Measurements from ENCODE around the gene TIAM2.
"Not testable (repeated sequence)": the region's sequence is repeated elsewhere in the genome, so short reads cannot be mapped to it uniquely, and the experiment has no call there.

The TIAM2 gene

DNA sequence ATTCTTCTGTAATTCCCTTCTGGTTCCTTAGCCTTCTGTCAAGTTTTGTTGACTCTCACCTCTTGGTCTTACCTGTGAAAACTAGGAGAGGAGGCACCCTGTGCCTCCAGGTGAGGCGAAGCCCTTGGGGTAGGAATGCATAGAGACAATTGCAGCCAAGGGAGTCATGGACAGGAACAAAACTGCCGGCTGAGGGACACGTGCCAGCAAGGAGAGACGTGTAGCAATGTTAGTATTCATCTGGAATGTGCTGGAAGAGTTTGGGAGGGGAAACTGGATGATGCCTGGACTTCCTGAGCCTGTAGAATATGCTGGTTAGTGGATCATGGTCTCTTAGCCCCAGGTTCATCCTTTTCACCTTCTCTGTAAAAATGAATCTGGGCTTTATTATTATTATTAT lies 3.9 kb upstream of the TIAM2 start:
- DNase-seq (ENCODE audit: low read depth in 2 of 2) = no peak

DNA sequence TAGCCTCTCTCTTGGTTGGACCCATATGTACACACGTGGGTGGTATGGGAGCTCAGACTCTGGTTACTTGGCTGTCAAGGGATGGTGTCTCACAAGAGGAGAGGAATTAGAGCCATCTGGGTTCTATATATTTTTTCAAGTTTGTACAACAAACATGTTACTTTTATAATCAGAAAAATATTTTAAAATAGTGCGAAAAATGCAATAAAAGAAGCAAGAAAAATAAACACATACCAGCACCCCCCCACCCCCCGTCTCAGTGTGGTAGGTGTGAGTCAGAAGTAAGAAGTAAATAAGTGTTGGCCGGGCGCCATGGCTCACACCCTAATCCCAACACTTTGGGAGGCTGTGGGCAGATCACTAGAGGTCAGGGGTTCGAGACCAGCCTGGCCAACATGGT lies 2.1 kb upstream of the TIAM2 start:
- peak; percentile 68 to 69 for DNase-seq (ENCODE audit: low read depth in 2 of 2)

GRCh38 chr6:154993710-154994109 lies 1.4 kb upstream of the TIAM2 start:
- no peak for DNase-seq (ENCODE audit: low read depth in 2 of 2)

GRCh38 chr6:154994836-154995253 lies 270 bp upstream of the TIAM2 start:
- DNase-seq (ENCODE audit: low read depth in 2 of 2) = no peak

DNA sequence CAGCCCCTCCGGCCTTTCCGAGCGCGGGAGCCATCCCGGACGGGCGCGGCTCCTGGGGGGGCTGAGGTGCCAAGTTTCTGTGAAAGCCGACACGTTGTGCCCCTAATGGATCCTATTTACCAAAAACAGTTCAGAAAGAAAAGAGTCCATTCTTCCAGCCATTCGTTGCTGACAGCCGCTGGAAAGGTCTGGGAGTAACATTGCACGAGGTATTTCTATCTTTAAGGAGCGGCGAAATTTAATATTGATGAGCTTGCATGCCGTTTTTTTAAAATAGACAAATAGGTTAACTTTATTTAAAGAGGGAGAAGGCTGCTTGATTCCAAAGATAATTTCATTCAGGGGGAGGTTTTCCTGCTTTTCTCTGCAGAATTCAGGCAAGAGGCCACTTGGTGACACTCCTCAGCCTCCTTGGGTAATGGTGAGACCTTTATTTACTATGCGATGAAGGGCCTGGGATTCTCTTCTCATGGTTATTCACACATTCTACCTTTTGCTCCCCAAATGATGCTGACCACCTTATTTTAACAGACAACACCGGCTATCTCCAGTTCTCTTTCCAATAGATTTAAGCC lies 988 bp downstream of the TIAM2 start:
- DNase-seq (ENCODE audit: low read depth in 2 of 2) = no peak

DNA sequence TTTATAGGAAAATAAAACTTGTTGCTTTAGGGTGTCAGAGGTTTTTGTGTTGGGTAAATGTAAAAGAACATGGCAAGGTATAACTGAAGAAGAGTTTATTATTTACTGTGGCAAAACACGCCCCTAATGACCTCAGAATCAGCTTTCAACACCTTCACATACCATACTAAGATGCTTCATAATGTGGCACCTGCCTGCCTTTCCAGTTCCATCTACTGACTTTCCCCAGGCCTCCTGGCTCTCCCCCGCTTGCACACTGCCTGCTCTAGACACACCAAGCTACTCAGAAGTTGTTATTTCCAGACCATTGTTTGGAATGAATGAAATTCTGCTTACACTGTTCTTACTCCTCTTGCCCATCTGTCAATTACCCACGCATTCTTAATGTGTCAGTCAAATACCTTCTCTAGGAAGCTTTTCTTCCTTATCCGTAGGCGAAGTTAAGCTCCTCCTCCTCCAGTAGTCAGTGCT lies 1.8 kb downstream of the TIAM2 start:
- no peak for DNase-seq (ENCODE audit: low read depth in 2 of 2)

- DNase-seq (ENCODE audit: low read depth in 2 of 2) = no peak
Observed at GRCh38 chr6:154998855-154999254, 3.7 kb downstream of the TIAM2 start.

DNA sequence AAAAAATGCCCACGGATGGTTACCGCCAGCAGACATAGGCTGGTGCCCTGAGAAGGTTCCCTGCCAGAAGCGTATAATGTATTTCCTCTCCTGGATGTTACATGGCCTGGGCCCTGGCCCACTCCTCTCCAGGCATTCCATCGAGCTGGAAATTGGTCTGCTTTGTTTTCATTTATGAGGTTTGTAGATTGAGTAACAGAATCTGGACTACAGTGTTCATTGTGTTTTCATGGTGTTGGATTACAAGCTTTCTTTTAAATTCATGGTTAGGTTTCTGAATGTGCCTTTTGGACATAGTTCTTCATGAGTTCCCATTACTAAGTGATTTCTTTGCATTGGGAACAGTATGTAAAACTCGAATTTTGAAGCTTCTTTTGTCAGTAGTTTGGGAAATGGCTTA lies 6.4 kb downstream of the TIAM2 start:
- no peak for DNase-seq (ENCODE audit: low read depth in 2 of 2)

GRCh38 chr6:155001934-155002333 lies 6.8 kb downstream of the TIAM2 start:
- no peak for DNase-seq (ENCODE audit: low read depth in 2 of 2)

DNA sequence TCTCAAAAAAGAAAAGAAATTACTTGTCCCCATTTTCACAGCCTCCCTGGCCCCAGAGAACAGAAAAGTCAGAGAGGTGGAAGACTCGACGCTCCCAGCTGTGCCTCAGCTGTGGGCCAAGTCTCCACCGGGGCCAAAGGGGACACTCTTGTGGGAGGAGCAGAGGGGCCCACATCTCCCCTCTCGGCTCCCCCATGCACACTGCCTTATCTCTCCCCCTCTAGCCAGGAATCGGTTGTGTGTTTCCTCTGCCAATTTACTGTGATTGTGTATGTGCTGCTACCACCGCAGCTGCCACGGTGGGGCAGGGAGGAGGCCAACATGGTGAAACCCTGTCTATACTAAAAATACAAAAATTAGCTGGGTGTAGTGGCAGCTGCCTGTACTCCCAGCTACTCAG lies 8.4 kb downstream of the TIAM2 start:
- no peak for DNase-seq (ENCODE audit: low read depth in 2 of 2)

GRCh38 chr6:155004017-155004416 lies 8.9 kb downstream of the TIAM2 start:
- no peak for DNase-seq (ENCODE audit: low read depth in 2 of 2)

DNA sequence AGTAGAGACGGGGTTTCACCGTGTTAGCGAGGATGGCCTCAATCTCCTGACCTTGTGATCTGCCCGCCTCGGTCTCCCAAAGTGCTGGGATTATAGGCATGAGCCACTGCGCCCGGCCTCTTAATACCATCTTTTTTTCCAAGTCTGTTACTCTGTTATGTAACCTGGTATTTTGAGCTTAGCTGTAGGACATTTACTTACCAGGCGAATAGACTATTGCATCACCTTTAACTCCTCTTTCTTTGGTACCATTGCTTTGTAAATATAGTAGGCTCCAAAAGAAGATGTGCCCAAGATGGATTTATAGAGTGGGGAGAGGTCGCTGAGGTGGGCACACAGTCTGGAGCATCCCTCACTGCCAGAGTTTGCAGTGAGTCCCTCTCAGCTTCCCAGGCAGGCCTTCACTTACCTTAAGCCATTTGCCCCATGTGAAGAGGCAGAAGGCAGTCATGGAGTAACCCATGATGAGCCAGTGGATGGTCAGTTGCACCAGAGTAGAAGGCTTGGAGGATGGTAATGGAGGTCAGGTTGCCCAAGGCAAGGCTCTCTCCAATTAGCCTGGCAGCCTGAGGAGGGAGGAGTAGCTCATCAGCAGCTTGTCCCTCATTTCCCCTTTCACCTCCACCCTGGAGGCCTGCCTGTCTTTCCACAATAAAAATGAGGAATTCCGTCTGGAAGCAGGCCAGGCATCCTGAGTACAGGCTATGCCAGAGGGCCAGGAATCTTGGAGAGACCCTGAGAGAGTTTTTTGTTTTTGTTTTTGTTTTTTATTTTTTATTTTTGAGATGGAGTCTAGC lies 9.7 kb downstream of the TIAM2 start:
- no peak for DNase-seq (ENCODE audit: low read depth in 2 of 2)

GRCh38 chr6:155008625-155009024 lies 13.5 kb downstream of the TIAM2 start:
- DNase-seq (ENCODE audit: low read depth in 2 of 2) = no peak

GRCh38 chr6:155010940-155011339 lies 15.8 kb downstream of the TIAM2 start:
- no peak for DNase-seq (ENCODE audit: low read depth in 2 of 2)

- no peak for DNase-seq (ENCODE audit: low read depth in 2 of 2)
Observed at GRCh38 chr6:155011809-155012291, 16.7 kb downstream of the TIAM2 start.

DNA sequence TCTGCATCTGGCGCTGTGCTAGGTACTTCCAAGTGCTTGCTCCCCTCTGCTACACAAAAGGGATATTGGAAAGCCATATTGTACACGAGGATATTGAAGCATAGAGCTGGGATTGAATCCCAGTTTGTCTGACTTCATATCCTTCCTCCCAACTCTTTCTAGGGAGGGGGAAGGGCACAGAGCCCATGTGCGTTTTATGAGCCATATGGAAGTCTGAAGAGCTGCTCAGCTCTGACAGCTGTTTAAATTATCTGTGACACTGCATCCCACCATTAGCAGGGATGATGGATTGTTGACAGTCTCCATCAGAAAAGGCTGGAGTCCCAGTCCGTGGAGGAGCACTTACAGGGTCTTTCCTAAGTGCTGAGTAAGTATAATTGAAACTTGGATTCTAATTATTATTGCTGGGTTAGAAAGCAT lies 18.4 kb downstream of the TIAM2 start:
- peak; percentile 44 to 49 for DNase-seq (ENCODE audit: low read depth in 2 of 2)

- DNase-seq (ENCODE audit: low read depth in 2 of 2) = no peak
Observed at GRCh38 chr6:155014137-155014536, 19.0 kb downstream of the TIAM2 start.

DNA sequence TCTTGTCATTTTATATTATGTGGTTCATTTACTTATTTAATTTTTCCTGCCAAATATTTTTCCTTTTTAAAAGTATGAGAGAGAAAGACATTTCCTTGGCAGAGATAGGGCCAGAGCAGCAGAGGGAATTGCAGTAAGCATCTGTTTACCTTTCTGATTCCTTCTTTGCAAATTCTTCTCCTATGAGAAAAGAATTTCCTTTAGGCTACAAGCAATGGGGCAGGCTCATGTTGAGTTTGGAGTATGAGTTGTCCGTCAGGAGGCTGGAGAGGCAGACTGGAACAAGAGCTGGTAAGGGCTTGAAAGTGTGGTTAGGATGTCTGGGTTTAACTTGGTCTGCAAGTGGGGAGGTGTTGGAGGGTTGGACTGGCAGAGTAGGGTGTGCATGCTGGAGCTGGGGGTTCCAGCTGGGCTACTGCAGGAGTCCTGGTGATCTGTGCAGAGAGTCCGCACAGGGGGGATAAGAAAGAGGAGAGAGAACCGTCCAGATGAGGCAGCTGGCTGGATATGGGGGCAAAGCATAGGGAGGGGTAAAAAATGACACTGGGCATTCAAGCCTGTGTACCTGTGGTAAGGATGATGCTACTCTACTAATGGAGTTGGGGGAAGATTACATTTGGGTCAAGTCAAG lies 19.7 kb downstream of the TIAM2 start:
- no peak for DNase-seq (ENCODE audit: low read depth in 2 of 2)

- not testable (repeated sequence) for DNase-seq (ENCODE audit: low read depth in 2 of 2)
Observed at GRCh38 chr6:155018415-155018814, 23.3 kb downstream of the TIAM2 start.

GRCh38 chr6:155021680-155022079 lies 26.6 kb downstream of the TIAM2 start:
- no peak for DNase-seq (ENCODE audit: low read depth in 2 of 2)

DNA sequence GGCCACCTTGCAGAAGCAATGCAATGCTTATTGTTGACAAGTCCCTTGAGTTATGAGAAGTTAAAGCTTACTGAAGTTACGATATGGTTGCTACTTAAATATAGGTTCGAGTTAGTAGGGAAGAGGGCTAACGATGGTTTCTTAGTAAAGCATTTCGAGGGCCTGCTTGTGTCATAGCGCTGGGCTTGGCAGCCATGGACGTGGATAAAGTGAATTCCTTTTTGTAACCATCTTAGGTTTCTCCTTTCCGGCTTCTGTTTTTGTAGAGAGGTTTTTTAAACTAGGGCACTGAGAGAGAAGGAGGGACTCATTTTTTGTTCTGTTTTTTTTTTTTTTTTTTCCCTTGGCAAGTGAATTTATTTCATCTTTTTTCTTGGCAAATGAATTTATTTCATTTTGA lies 27.6 kb downstream of the TIAM2 start:
- DNase-seq (ENCODE audit: low read depth in 2 of 2) = no peak

DNA sequence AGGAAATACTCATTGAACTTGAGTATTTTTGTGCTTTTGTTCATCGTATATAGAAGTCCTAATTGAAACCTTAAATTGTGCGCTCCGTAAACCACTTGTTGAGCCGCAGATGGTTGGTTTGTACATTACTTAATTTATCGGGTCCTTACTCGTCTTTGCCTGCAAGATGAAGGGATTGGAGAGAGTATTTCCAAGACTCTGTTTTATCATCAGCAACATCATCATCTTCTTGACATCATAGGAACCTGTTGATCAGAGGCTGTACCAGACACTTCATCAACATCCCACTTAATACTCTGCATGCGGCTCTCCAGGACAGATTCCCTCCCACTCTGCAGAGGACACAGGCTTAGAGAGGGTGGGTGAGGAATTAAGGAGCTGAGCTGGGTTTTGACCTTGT lies 28.6 kb downstream of the TIAM2 start:
- no peak for DNase-seq (ENCODE audit: low read depth in 2 of 2)
